ENCODE data around the gene SYTL2. TPM values are rescaled to one million over a fixed set of nuclear protein-coding genes. Genes with fewer than 3 reads are reported as not detected.

SYTL2 gene
- total RNA-seq, 4 donors from 2014 or later = 140 to 1,280 (median 344) TPM

DNA sequence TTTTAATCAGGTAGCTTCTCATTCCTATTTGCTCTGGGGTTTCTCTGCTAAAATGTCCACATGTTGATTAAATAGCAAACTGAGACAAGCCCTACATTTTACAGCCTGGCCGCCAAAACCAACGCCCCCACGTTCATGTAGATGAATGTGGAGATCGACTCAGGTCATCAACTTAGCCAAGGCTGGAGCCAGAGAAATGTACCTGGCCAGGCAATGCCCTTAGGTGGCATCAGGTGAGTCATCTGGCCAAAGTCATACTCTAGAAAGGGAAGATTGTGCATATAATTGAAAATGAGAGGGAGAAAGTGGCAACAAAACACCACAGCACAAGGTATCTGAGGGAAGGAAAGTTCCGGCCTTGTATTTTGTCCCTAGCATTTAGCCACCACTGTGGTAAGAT is 87.9 kb downstream of the SYTL2 start:
- Histone ChIP-seq H3K27me3 (no peaks in the 10 kb centered on the region), H3K9me3 (no peaks in the 10 kb centered on the region), H3K27ac (no peak overlapping the region), H3K36me3 (peaks cover 0 to 14% (median 6%) of the 10 kb centered on the region in 4 donors), H3K4me1 (no peaks in the 10 kb centered on the region), H3K4me3 (no peak overlapping the region)
- no peak for DNase-seq
- intact Hi-C loops (cut with DNase I; ENCODE audit: low total_unique reads) = no loop called here
- TF ChIP-seq EP300 (IDR thresholded peaks at IDR 0.05; ENCODE audit: low read depth) (no peak), POLR2AphosphoS5 (IDR thresholded peaks at IDR 0.05) (no peak), POLR2A (IDR thresholded peaks at IDR 0.05) (no peak)
- TF ChIP-seq, protein P1, sequence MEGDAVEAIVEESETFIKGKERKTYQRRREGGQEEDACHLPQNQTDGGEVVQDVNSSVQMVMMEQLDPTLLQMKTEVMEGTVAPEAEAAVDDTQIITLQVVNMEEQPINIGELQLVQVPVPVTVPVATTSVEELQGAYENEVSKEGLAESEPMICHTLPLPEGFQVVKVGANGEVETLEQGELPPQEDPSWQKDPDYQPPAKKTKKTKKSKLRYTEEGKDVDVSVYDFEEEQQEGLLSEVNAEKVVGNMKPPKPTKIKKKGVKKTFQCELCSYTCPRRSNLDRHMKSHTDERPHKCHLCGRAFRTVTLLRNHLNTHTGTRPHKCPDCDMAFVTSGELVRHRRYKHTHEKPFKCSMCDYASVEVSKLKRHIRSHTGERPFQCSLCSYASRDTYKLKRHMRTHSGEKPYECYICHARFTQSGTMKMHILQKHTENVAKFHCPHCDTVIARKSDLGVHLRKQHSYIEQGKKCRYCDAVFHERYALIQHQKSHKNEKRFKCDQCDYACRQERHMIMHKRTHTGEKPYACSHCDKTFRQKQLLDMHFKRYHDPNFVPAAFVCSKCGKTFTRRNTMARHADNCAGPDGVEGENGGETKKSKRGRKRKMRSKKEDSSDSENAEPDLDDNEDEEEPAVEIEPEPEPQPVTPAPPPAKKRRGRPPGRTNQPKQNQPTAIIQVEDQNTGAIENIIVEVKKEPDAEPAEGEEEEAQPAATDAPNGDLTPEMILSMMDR (IDR thresholded peaks at IDR 0.05) = no peak
- WGBS, 2 donors (ENCODE audit: low coverage in 1 of 2) = 87 to 91% methylated on average over 5 of the region's 5 CpGs
- in situ Hi-C loops (cut with MboI; ENCODE audit: low pct_ligation_motif_present in 1 of 4, low pct_unique_long_range_greater_than_20kb in 1 of 4, low sequenced_read_pairs in 3 of 4) = no loop called here

- Histone ChIP-seq H3K36me3 (peaks cover 0 to 3% (median 0%) of the 10 kb centered on the region in 4 donors), H3K4me1 (no peaks in the 10 kb centered on the region), H3K27me3 (no peaks in the 10 kb centered on the region), H3K4me3 (no peak overlapping the region), H3K9me3 (no peaks in the 10 kb centered on the region), H3K27ac (no peak overlapping the region)
- in situ Hi-C loops (cut with MboI; ENCODE audit: low pct_ligation_motif_present in 1 of 4, low pct_unique_long_range_greater_than_20kb in 1 of 4, low sequenced_read_pairs in 3 of 4) (no loop called here), intact Hi-C loops (cut with DNase I; ENCODE audit: low total_unique reads) (no loop called here)
- no peak for TF ChIP-seq POLR2AphosphoS5 (IDR thresholded peaks at IDR 0.05)
- no peak for TF ChIP-seq EP300 (IDR thresholded peaks at IDR 0.05; ENCODE audit: low read depth)
- TF ChIP-seq, protein P1 (IDR thresholded peaks at IDR 0.05) = no peak
- no peak for TF ChIP-seq POLR2A (IDR thresholded peaks at IDR 0.05)
- DNase-seq = no peak
- WGBS, 2 donors (ENCODE audit: low coverage in 1 of 2) = 80 to 91% methylated on average over 3 of the region's 3 CpGs
Observed at GRCh38 chr11:85721191-85721590, 89.8 kb downstream of the SYTL2 start.

- in situ Hi-C loops (cut with MboI; ENCODE audit: low pct_ligation_motif_present in 1 of 4, low pct_unique_long_range_greater_than_20kb in 1 of 4, low sequenced_read_pairs in 3 of 4) (no loop called here), intact Hi-C loops (cut with DNase I; ENCODE audit: low total_unique reads) (no loop called here)
- no peaks in the 10 kb centered on the region for H3K27me3 ChIP-seq
- H3K9me3 ChIP-seq = no peaks in the 10 kb centered on the region
- H3K36me3 ChIP-seq = no peaks in the 10 kb centered on the region
- TF ChIP-seq EP300 (IDR thresholded peaks at IDR 0.05; ENCODE audit: low read depth) (no peak), POLR2AphosphoS5 (IDR thresholded peaks at IDR 0.05) (peak; percentile 25 to 65 (median 39))
- no peaks in the 10 kb centered on the region for H3K4me1 ChIP-seq
- H3K27ac ChIP-seq = no peak overlapping the region
- no peak overlapping the region for H3K4me3 ChIP-seq
- 74 to 80% methylated on average over 1 to 10 of the region's 10 CpGs for WGBS, 2 donors (ENCODE audit: low coverage in 1 of 2)
- DNase-seq = no peak
Observed at GRCh38 chr11:85718991-85719807, 91.7 kb downstream of the SYTL2 start.

DNA sequence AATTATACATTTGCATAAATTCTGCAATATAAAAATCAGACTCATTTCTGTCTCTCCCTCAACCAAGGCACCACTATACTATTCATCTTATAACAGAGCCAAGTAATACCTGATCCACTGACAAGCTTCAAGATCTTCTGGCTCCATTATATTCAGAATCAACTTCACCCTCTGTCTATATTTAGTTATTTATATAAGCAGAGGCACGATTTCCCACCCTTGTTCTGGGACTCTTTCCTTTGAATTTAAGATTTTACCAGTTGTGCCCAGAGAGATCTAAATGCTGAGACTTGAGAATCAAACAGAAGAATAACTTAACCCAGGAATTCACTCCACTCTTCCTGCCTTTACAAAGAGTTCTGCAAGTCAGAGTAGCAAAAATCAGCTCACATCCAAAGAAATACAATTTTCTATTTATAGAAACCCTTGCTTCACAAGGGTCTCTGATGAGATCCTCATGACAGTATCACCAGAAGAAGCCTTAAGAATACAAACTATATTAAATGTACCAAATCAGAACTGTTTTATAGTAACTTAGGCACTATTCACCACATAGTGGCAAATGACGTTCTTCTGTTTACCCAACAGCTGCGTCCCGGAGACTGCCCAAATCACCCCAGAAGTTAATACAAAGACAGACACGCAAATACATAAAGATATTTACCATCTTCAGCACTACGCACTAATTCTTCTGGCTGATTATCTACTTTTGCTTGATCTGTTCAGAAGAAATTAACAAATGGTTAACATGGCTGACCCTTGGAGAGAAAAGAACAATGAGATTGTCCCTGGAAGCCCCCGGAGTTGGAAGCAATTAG is 92.6 kb downstream of the SYTL2 start:
- TF ChIP-seq, protein P1 (IDR thresholded peaks at IDR 0.05) = no peak
- TF ChIP-seq POLR2AphosphoS5 (IDR thresholded peaks at IDR 0.05) (no peak), POLR2A (IDR thresholded peaks at IDR 0.05) (no peak), EP300 (IDR thresholded peaks at IDR 0.05; ENCODE audit: low read depth) (no peak)
- 72 to 87% methylated on average over 5 to 7 of the region's 7 CpGs for WGBS, 2 donors (ENCODE audit: low coverage in 1 of 2)
- Histone ChIP-seq H3K36me3 (no peaks in the 10 kb centered on the region), H3K9me3 (no peaks in the 10 kb centered on the region), H3K4me1 (no peaks in the 10 kb centered on the region), H3K27me3 (no peaks in the 10 kb centered on the region), H3K27ac (peak overlapping the region in 1 of 4 donors; percentile 17), H3K4me3 (no peak overlapping the region)
- in situ Hi-C loops (cut with MboI; ENCODE audit: low pct_ligation_motif_present in 1 of 4, low pct_unique_long_range_greater_than_20kb in 1 of 4, low sequenced_read_pairs in 3 of 4) = no loop called here
- intact Hi-C loops (cut with DNase I; ENCODE audit: low total_unique reads) = no loop called here
- no peak for DNase-seq
